CD4-positive, alpha-beta T cell treated with Interleukin-15 for 1 hour (primary cell): ENCODE measurements around the gene ZNF691.
"Not testable (repeated sequence)": the region's sequence is repeated elsewhere in the genome, so short reads cannot be mapped to it uniquely, and the experiment has no call there.

Experiments used
- DNase-seq: peaks from one replicate; pipeline ENCODE4 v3.0.0-alpha.2; 2020

ZNF691 gene

GRCh38 chr1:42846257-42847110, at the start of gene ZNF691:
TSS of gene ZNF691 (plus strand) at chr1:42846613. CDS start at chr1:42849659, 3,046 bp downstream.
- peak; percentile 92 for DNase-seq

- DNase-seq: no peak
These were observed 49.0 kb upstream of the ZNF691 start for GRCh38 chr1:42797414-42797813.

- DNase-seq: no peak
These were observed 48.4 kb upstream of the ZNF691 start for GRCh38 chr1:42797979-42798378.

- DNase-seq: no peak
These were observed 44.5 kb upstream of the ZNF691 start for GRCh38 chr1:42801832-42802473.

GRCh38 chr1:42806171-42806570, 40.2 kb upstream of the ZNF691 start:
- DNase-seq: no peak

GRCh38 chr1:42806593-42806992, 39.8 kb upstream of the ZNF691 start:
- DNase-seq: no peak

- DNase-seq: no peak
These were observed 39.3 kb upstream of the ZNF691 start for GRCh38 chr1:42807056-42807668.

- not testable (repeated sequence) for DNase-seq
These were observed 31.6 kb upstream of the ZNF691 start for GRCh38 chr1:42814815-42815214.

- no peak for DNase-seq
These were observed 30.4 kb upstream of the ZNF691 start for GRCh38 chr1:42815941-42816584.

- DNase-seq: peak; percentile 92
These were observed 29.6 kb upstream of the ZNF691 start, which contains the start of the genes ERMAP and SVBP for GRCh38 chr1:42816585-42817439. TSS of gene ERMAP (plus strand) at chr1:42817122. CDS start at chr1:42830449, 13,327 bp downstream. TSS of gene SVBP (minus strand) at chr1:42817397. CDS start at chr1:42816544, 853 bp downstream.

- no peak for DNase-seq
These were observed 29.0 kb upstream of the ZNF691 start for GRCh38 chr1:42817440-42817767.

- DNase-seq: no peak
These were observed 28.4 kb upstream of the ZNF691 start for GRCh38 chr1:42817976-42818375.

GRCh38 chr1:42820813-42821212, 25.6 kb upstream of the ZNF691 start:
- DNase-seq: no peak

GRCh38 chr1:42821690-42822089, 24.7 kb upstream of the ZNF691 start:
- no peak for DNase-seq

GRCh38 chr1:42822800-42823392, 23.5 kb upstream of the ZNF691 start:
- no peak for DNase-seq

- no peak for DNase-seq
These were observed 21.9 kb upstream of the ZNF691 start for GRCh38 chr1:42824481-42825035.

GRCh38 chr1:42825036-42825851, 21.2 kb upstream of the ZNF691 start:
- no peak for DNase-seq

GRCh38 chr1:42830631-42831030, 15.8 kb upstream of the ZNF691 start:
- no peak for DNase-seq

GRCh38 chr1:42831273-42831672, 15.1 kb upstream of the ZNF691 start:
- DNase-seq: no peak

GRCh38 chr1:42832641-42833240, 13.7 kb upstream of the ZNF691 start:
- DNase-seq: no peak
